Activated CD8-positive, alpha-beta memory T cell treated with anti-CD3 and anti-CD28 coated beads for 4 hours (primary cell): Measurements from ENCODE around the gene FGF19.
A peak's percentile ranks its signal among the peaks of the same experiment; 100 is the strongest.
"Not testable (repeated sequence)": the region's sequence is repeated elsewhere in the genome, so short reads cannot be mapped to it uniquely, and the experiment has no call there.

Experiments used
- DNase-seq, 2 donors: peaks; one replicate each; pipeline ENCODE4 v3.0.0-alpha.2; 2020; ENCODE audit warnings: low read depth in 2 of 2

Gene FGF19

GRCh38 chr11:69696749-69697468, 6.9 kb downstream of the FGF19 start:
- DNase-seq: no peak

- DNase-seq: not testable (repeated sequence)
Observed at GRCh38 chr11:69695995-69696394, 7.8 kb downstream of the FGF19 start.

- DNase-seq: no peak
Observed at GRCh38 chr11:69695581-69695980, 8.2 kb downstream of the FGF19 start.

GRCh38 chr11:69694781-69695180, 9.0 kb downstream of the FGF19 start:
- DNase-seq: no peak

GRCh38 chr11:69692422-69692821, 11.4 kb downstream of the FGF19 start:
- DNase-seq: no peak

GRCh38 chr11:69691463-69691862, 12.4 kb downstream of the FGF19 start:
- DNase-seq: no peak

GRCh38 chr11:69689484-69690319, 14.1 kb downstream of the FGF19 start:
- no peak for DNase-seq

- DNase-seq: not testable (repeated sequence)
Observed at GRCh38 chr11:69687969-69688771, 15.7 kb downstream of the FGF19 start.

GRCh38 chr11:69686856-69687255, 17.0 kb downstream of the FGF19 start:
- no peak for DNase-seq

GRCh38 chr11:69686452-69686851, 17.4 kb downstream of the FGF19 start:
- no peak for DNase-seq

- no peak for DNase-seq
Observed at GRCh38 chr11:69685348-69685747, 18.5 kb downstream of the FGF19 start.

- no peak for DNase-seq
Observed at GRCh38 chr11:69684651-69685050, 19.2 kb downstream of the FGF19 start.

- no peak for DNase-seq
Observed at GRCh38 chr11:69683764-69684333, 20.0 kb downstream of the FGF19 start.

- DNase-seq: no peak
Observed at GRCh38 chr11:69682681-69683326, 21.0 kb downstream of the FGF19 start.

- no peak for DNase-seq
Observed at GRCh38 chr11:69682221-69682620, 21.6 kb downstream of the FGF19 start.

GRCh38 chr11:69680688-69681087, 23.1 kb downstream of the FGF19 start:
- no peak for DNase-seq

- no peak for DNase-seq
Observed at GRCh38 chr11:69677749-69678148, 26.1 kb downstream of the FGF19 start.

GRCh38 chr11:69674886-69675714, 28.7 kb downstream of the FGF19 start, which contains the start of gene LTO1:
Gene LTO1, minus strand, starts transcription at chr11:69675353. Its CDS starts 114 bp downstream, at chr11:69675239.
- DNase-seq: peak; percentile 89

- no peak for DNase-seq
Observed at GRCh38 chr11:69674267-69674885, 29.4 kb downstream of the FGF19 start.
